K562 (cell line): Measurements from ENCODE around the gene GDF15. TPM values are rescaled to one million over a fixed set of nuclear protein-coding genes. Genes with fewer than 3 reads are reported as not detected.

Source experiments
- ATAC-seq: fragments of 200-7000 bp; cut with Tn5 transposase; 3 replicates; pipeline ENCODE4 v1.9.1; 2020; ENCODE audit warnings: moderate library complexity
- BruUV-seq: library from RNA; stranded (reverse); fragments of 400-500 nt; replicated peaks from 2 replicates; lab custom pipeline; 2021; lab: Mats Ljungman, UMichigan
- CTCF ChIA-PET: fragments of 300-600 bp; formaldehyde crosslinking; extraction: SDS; loops from one replicate; lab custom pipeline; 2021; ENCODE audit warnings: low intra/inter-chr PET ratio; lab: Yijun Ruan, JAX
- POLR2A ChIA-PET: fragments of 300-600, 350-650 bp; sonication (Branson Sonifier 250); formaldehyde crosslinking; extraction: SDS; loops from one replicate; lab custom pipeline; 2021; ENCODE audit warnings: antibody characterized with exemption, inconsistent platforms; lab: Yijun Ruan, JAX
- DNase-seq, 4 experiments: peaks; one replicate each; pipeline versions ENCODE4 v3.0.0 to v3.0.0-alpha.2; 2011 to 2018; ENCODE audit warnings: low spot score in 3 of 4, mixed read lengths in 3 of 4; ENCODE audit errors: extremely low read depth in 1 of 4
- FAIRE-seq: peaks from 2 replicates; lab custom pipeline; 2011; peaks lifted over from hg19 to GRCh38; lab: Jason Lieb, UNC
- H2AFZ ChIP-seq: 2 replicates; pipeline ENCODE4 v1.6.0; 2011; ENCODE audit warnings: low read depth, low read length, control low read depth, inconsistent platforms
- H3K27ac ChIP-seq: fragments of 200-600 bp; 3 replicates; pipeline ENCODE4 v1.8.0; 2011; ENCODE audit warnings: low read depth, mild to moderate bottlenecking, control low read depth, inconsistent platforms, low read length, moderate library complexity, mixed read lengths; ENCODE audit errors: extremely low read depth
- H3K27me3 ChIP-seq, 2 experiments: fragments of 300-600 bp in 1 of 2; 2 replicates in 1 of 2; 3 replicates in 1 of 2; pipeline versions ENCODE4 v1.6.0 to v1.8.0; 2011; ENCODE audit warnings: inconsistent platforms in 2 of 2, low read length in 2 of 2, mild to moderate bottlenecking in 1 of 2, mixed read lengths in 1 of 2, moderate library complexity in 1 of 2; ENCODE audit not compliant: control insufficient read depth in 2 of 2, insufficient read depth in 2 of 2
- H3K36me3 ChIP-seq: fragments of 300-600 bp; 3 replicates; pipeline ENCODE4 v1.8.0; 2011; ENCODE audit warnings: mild to moderate bottlenecking, low read length, inconsistent platforms; ENCODE audit not compliant: control insufficient read depth, insufficient read depth
- H3K4me1 ChIP-seq, 2 experiments: fragments of 200-600 bp in 1 of 2; replicated peaks in 1 of 2; 2 replicates in 1 of 2; 3 replicates in 1 of 2; pipeline versions ENCODE4 v1.5.1 to v1.8.0; 2011; ENCODE audit warnings: inconsistent platforms in 2 of 2, low read length in 2 of 2, mild to moderate bottlenecking in 1 of 2, mixed read lengths in 1 of 2, moderate library complexity in 1 of 2; ENCODE audit not compliant: control insufficient read depth in 2 of 2, insufficient read depth in 2 of 2
- H3K4me2 ChIP-seq: 2 replicates; pipeline ENCODE4 v1.6.1; 2011; ENCODE audit warnings: low read length, control low read depth, inconsistent platforms, mixed read lengths; ENCODE audit not compliant: insufficient read depth
- H3K4me3 ChIP-seq: fragments of 200-600 bp; sonication (generic), shearing (Covaris generic); 2 replicates; pipeline ENCODE4 v1.5.1; 2016; ENCODE audit warnings: control low read depth, inconsistent platforms
- H3K79me2 ChIP-seq: fragments of 200-600 bp; 3 replicates; pipeline ENCODE4 v1.8.0; 2011; ENCODE audit warnings: low read length, inconsistent platforms; ENCODE audit not compliant: control insufficient read depth, insufficient read depth
- H3K9ac ChIP-seq, 2 experiments: 2 replicates each; pipeline versions ENCODE4 v1.6.0 to v1.6.1; 2011; ENCODE audit warnings: low read depth in 2 of 2, low read length in 2 of 2, control low read depth in 1 of 2, inconsistent platforms in 1 of 2, mild to moderate bottlenecking in 1 of 2, mixed read lengths in 1 of 2; ENCODE audit not compliant: insufficient read depth in 1 of 2
- H3K9me1 ChIP-seq: one replicate; pipeline ENCODE4 v1.6.0; 2011; ENCODE audit warnings: inconsistent platforms, mild to moderate bottlenecking, low read length, moderate library complexity; ENCODE audit not compliant: control insufficient read depth, insufficient read depth
- H3K9me3 ChIP-seq: replicated peaks from 2 replicates; pipeline ENCODE4 v1.5.1; 2011; ENCODE audit warnings: low read depth, low read length, inconsistent platforms; ENCODE audit not compliant: control insufficient read depth, insufficient read depth
- H4K20me1 ChIP-seq: replicated peaks from 2 replicates; pipeline ENCODE4 v1.6.1; 2011; ENCODE audit warnings: low read length, inconsistent platforms, mixed read lengths; ENCODE audit not compliant: control insufficient read depth, insufficient read depth
- MTA2 ChIP-seq: fragments of 450-650 bp; IDR thresholded peaks from 2 replicates; pipeline ENCODE4 v1.6.1; 2016; ENCODE audit warnings: low read depth
- POLR2G ChIP-seq: fragments of 200-400 bp; formaldehyde crosslinking; IDR thresholded peaks from 2 replicates; pipeline ENCODE4 v1.6.1; 2017; ENCODE audit warnings: low read depth, mild to moderate bottlenecking, antibody characterized with exemption, low read length, moderate library complexity
- RBM14 ChIP-seq: fragments of 200-400 bp; formaldehyde crosslinking; IDR thresholded peaks from 2 replicates; pipeline ENCODE4 v1.6.1; 2018; ENCODE audit warnings: low read depth, mild to moderate bottlenecking, low read length, moderate library complexity, borderline replicate concordance; ENCODE audit not compliant: insufficient read depth
- ZNF707 ChIP-seq: fragments of 250-450 bp; sonication (Bioruptor Pico); conservative IDR thresholded peaks from 2 replicates; pipeline ENCODE4 v1.8.0; 2022; ENCODE audit warnings: inconsistent platforms, mild to moderate bottlenecking, moderate library complexity
- WGBS: fragments of 100-300 bp; shearing (Covaris generic); methylation state at CpG from one replicate; pipeline ENCODE4 v1.1.6; 2016; ENCODE audit warnings: low coverage, mixed read lengths; ENCODE audit not compliant: insufficient coverage; ENCODE audit errors: missing lambda C conversion rate; 5-methylcytosine and 5-hydroxymethylcytosine counted together
- in situ Hi-C: fragments of 300-500 bp; cut with MboI; formaldehyde crosslinking; loops from 4 replicates; pipeline ENCODE4 v1.15.0; 2018; ENCODE audit warnings: inconsistent platforms, mixed read lengths
- intact Hi-C: fragments of 100-400 bp; cut with micrococcal nuclease; formaldehyde crosslinking; loops from 2 replicates; pipeline ENCODE4 v1.14.2; 2022
- polyA plus RNA-seq, 8 experiments: library from polyadenylated mRNA; depleted of rRNA in 4 of 8; stranded (reverse) in 5 of 8; unstranded in 3 of 8; fragments of >200 nt; fragmentation: Nextera tagmentation in 2 of 8; fragmentation: Illumina TruSeq in 1 of 8; extraction: Ambion mirVana in 2 of 8; extraction: Trizol in 1 of 8; gene quantifications; 2 replicates each; pipeline versions ENCODE4 v1.2.1 to v1.2.3, GENCODE V29; 2011 to 2014; ENCODE audit warnings: inconsistent platforms in 1 of 8, missing spikeins in 1 of 8
- total RNA-seq, 7 experiments: library from RNA; depleted of rRNA in 6 of 7; stranded (reverse); fragments of >200 nt in 6 of 7; fragmentation: Illumina TruSeq in 2 of 7; extraction: Trizol in 2 of 7; gene quantifications; 2 replicates each; pipeline versions ENCODE4 v1.2.1 to v1.2.3, GENCODE V29; 2011 to 2021; ENCODE audit warnings: low replicate concordance in 1 of 7

GDF15 gene
- total and polyA plus RNA-seq, 9 of the 15 experiments (the other 6 are each of a cell fraction or from before 2014, with no cell fraction given): 2.3 to 82.4 (median 12.5) TPM

DNA sequence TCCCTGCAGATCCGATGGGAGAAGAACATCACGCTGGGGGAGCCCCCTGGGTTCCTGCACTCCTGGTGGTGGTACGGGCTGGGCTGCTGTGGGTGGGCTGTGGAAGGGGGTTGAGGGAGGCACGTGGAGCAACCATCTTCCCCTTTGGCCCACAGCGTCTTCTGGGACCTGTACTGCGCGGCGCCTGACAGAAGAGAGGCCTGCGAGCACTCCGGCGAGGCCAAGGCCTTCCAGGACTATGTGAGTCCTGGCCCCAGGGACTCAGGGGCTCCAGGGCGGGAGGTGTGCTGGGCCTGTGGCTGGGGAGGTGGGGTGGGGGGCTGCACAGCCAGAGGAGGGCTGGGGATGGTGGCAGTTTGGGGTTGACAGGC is 41.8 kb downstream of the GDF15 start:
- H3K9me1 ChIP-seq: no peaks in the 10 kb centered on the region
- H3K36me3 ChIP-seq: peaks cover 71% of the 10 kb centered on the region
- BruUV-seq: no TSS peak
- H3K9me3 ChIP-seq: no peaks in the 10 kb centered on the region
- intact Hi-C loops: no loop called here
- 84% methylated on average over 11 of the region's 12 CpGs for WGBS
- ATAC-seq (no peak), DNase-seq (no peak), FAIRE-seq (no peak)
- ChIA-PET POLR2A (interaction anchor here (0.5 to 1.2 kb wide), 3 partner anchors 12 to 204 kb away, joined by 3 to 4 read pairs (median 3); no protein-coding TSS in a partner anchor), CTCF (no interaction called here)
- H3K79me2 ChIP-seq: peaks cover 72% of the 10 kb centered on the region
- H3K27ac ChIP-seq: no peak overlapping the region
- H2AFZ ChIP-seq: no peak overlapping the region
- no peak overlapping the region for H3K4me3 ChIP-seq
- in situ Hi-C loops: no loop called here
- no peaks in the 10 kb centered on the region for H3K27me3 ChIP-seq
- no peak overlapping the region for H3K4me2 ChIP-seq
- no peak overlapping the region; a peak in 1 of 4 replicates for H3K9ac ChIP-seq
- TF ChIP-seq MTA2: no peak
- TF ChIP-seq RBM14: no peak
- peak; percentile 34; the same call in 1 of the 2 replicates for TF ChIP-seq POLR2G
- peaks cover 13% of the 10 kb centered on the region for H4K20me1 ChIP-seq
- peaks cover 39 to 100% of the 10 kb centered on the region in 2 experiments for H3K4me1 ChIP-seq

DNA sequence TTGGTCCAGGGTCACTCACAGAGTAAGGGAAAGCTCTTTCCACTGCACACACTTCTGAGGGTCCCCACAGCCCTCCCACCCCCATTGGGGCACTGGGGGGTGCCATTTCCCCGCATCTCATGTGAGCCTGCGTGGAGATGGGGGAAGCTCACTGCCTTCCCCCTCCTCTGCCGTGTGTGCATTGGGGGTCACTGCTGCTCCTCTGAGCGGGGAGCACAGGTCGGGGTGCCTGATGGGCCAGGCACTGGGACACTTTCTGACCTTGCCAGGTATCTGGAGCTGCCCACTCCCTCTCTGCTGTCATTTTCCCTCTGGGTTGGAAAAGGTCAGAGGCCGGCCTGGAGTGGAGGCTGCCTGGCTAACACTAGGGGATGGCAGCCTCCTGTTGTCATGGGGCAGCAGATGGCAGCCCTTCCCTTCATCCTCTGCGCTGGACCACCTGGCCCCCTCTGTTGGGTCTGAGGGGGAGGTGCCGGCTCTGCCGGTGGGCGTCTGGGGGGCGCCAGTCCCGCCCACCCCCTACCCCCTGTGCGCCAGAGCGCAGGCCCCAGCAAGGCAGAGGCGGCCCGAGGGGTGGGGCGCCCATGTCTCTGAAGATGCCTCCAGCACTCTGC is 42.3 kb downstream of the GDF15 start:
- ATAC-seq (no peak), DNase-seq (no peak)
- peak overlapping the region in 1 of 2 experiments; percentile 31; a peak in 1 of 4 replicates for H3K9ac ChIP-seq

More for the DNA sequence above, 42.3 kb downstream of the GDF15 start:
- no peak for FAIRE-seq
- WGBS: 64% methylated on average over 8 of the region's 17 CpGs
- no TSS peak for BruUV-seq
- Histone ChIP-seq H3K27ac (no peak overlapping the region; the same call in 2 of the 3 replicates), H3K36me3 (peaks cover 70% of the 10 kb centered on the region)
- TF ChIP-seq POLR2G (peak; percentile 10; the same call in 1 of the 2 replicates), ZNF707 (no peak)
- TF ChIP-seq, all 486 proteins: peak for 1
- Histone ChIP-seq H3K79me2 (peaks cover 72% of the 10 kb centered on the region), H3K4me1 (peaks cover 44 to 100% of the 10 kb centered on the region in 2 experiments), H2AFZ (no peak overlapping the region), H3K9me1 (no peaks in the 10 kb centered on the region), H3K9me3 (no peaks in the 10 kb centered on the region), H4K20me1 (peaks cover 13% of the 10 kb centered on the region), H3K4me2 (peak overlapping the region; percentile 65; the same call in 1 of the 2 replicates), H3K4me3 (no peak overlapping the region), H3K27me3 (no peaks in the 10 kb centered on the region)
- intact Hi-C loops: no loop called here
- ChIA-PET POLR2A (interaction anchor here (0.5 to 1.2 kb wide), 8 partner anchors 9 to 284 kb away, joined by 3 to 7 read pairs (median 4); partner anchors contain the start of gene SSBP4), CTCF (no interaction called here)
- in situ Hi-C loops: no loop called here
